Fibroblast of lung (primary cell): ENCODE data around the gene TUBB3. TPM values are rescaled to one million over a fixed set of nuclear protein-coding genes. Genes with fewer than 3 reads are reported as not detected.

Source experiments
- DNase-seq, 2 donors: peaks; one replicate each; pipeline versions ENCODE4 v3.0.0 to v3.0.0-alpha.2; 2010; ENCODE audit warnings: low read depth in 2 of 2
- H2AFZ ChIP-seq: 2 replicates; pipeline ENCODE4 v1.5.1; 2012; ENCODE audit warnings: low read length, control low read depth, inconsistent platforms
- H3K27ac ChIP-seq: 2 replicates; pipeline ENCODE4 v1.5.1; 2011; ENCODE audit warnings: low read length, control low read depth; ENCODE audit not compliant: insufficient read depth
- H3K27me3 ChIP-seq: 2 replicates; pipeline ENCODE4 v1.5.1; 2011; ENCODE audit warnings: mild to moderate bottlenecking, low read length; ENCODE audit not compliant: control insufficient read depth, insufficient read depth
- H3K36me3 ChIP-seq: 2 replicates; pipeline ENCODE4 v1.5.1; 2011; ENCODE audit warnings: low read length; ENCODE audit not compliant: control insufficient read depth, insufficient read depth
- H3K4me1 ChIP-seq: 2 replicates; pipeline ENCODE4 v1.5.1; 2011; ENCODE audit warnings: low read length; ENCODE audit not compliant: control insufficient read depth, insufficient read depth; ENCODE audit errors: extremely low read depth
- H3K4me2 ChIP-seq: 2 replicates; pipeline ENCODE4 v1.5.1; 2011; ENCODE audit warnings: low read length, control low read depth; ENCODE audit not compliant: insufficient read depth; ENCODE audit errors: extremely low read depth
- H3K4me3 ChIP-seq, 4 experiments: fragments of 200-600 bp in 1 of 4; sonication (generic) in 1 of 4; replicated peaks in 1 of 4; 2 replicates each; pipeline ENCODE4 v1.5.1; 2011 to 2016; ENCODE audit warnings: low read length in 4 of 4, low read depth in 3 of 4, mild to moderate bottlenecking in 3 of 4, control low read depth in 2 of 4, inconsistent platforms in 1 of 4, mixed read lengths in 1 of 4; ENCODE audit not compliant: insufficient read depth in 1 of 4; ENCODE audit errors: control extremely low read depth in 1 of 4
- H3K79me2 ChIP-seq: 2 replicates; pipeline ENCODE4 v1.5.1; 2012; ENCODE audit warnings: mild to moderate bottlenecking, low read length, inconsistent platforms; ENCODE audit not compliant: control insufficient read depth, insufficient read depth
- H3K9ac ChIP-seq: 2 replicates; pipeline ENCODE4 v1.5.1; 2011; ENCODE audit warnings: mild to moderate bottlenecking, low read length, control low read depth; ENCODE audit not compliant: insufficient read depth
- H3K9me3 ChIP-seq: 2 replicates; pipeline ENCODE4 v1.5.1; 2012; ENCODE audit warnings: low read depth, low read length; ENCODE audit not compliant: control insufficient read depth, insufficient read depth
- H4K20me1 ChIP-seq: 2 replicates; pipeline ENCODE4 v1.5.1; 2011; ENCODE audit warnings: low read length; ENCODE audit not compliant: control insufficient read depth, insufficient read depth; ENCODE audit errors: extremely low read depth
- CTCF ChIP-seq, 2 donors: IDR thresholded peaks in 1 of 2; conservative IDR thresholded peaks in 1 of 2; 1 replicate in 1 of 2; 2 replicates in 1 of 2; pipeline ENCODE4 v1.5.1; 2011 to 2012; ENCODE audit warnings: low read length in 2 of 2, control low read depth in 1 of 2, inconsistent platforms in 1 of 2, low read depth in 1 of 2, mild to moderate bottlenecking in 1 of 2
- EZH2 ChIP-seq: IDR thresholded peaks from 2 replicates; pipeline ENCODE4 v1.5.1; 2012; ENCODE audit warnings: low read length, control low read depth, mild to moderate bottlenecking; ENCODE audit errors: missing control alignments
- polyA plus RNA-seq, 2 donors: library from polyadenylated mRNA; depleted of rRNA in 1 of 2; stranded (reverse) in 1 of 2; unstranded in 1 of 2; fragments of >200 nt; gene quantifications; 2 replicates each; pipeline ENCODE4 v1.2.1, GENCODE V29; 2011 to 2012; ENCODE audit warnings: missing spikeins in 1 of 2
- total RNA-seq: library from RNA; depleted of rRNA; stranded (reverse); fragments of >200 nt; gene quantifications from 2 replicates; pipeline ENCODE4 v1.2.1, GENCODE V29; 2014

The TUBB3 gene
- total and polyA plus RNA-seq, 2 donors (not counting 1 experiment from before 2014, with no cell fraction given), result 134 to 294 TPM

- H3K79me2 ChIP-seq, result no peaks in the 10 kb centered on the region
- DNase-seq, result no peak
- no peak overlapping the region for H3K27ac ChIP-seq
- H3K9ac ChIP-seq, result no peak overlapping the region
- no peaks in the 10 kb centered on the region for H4K20me1 ChIP-seq
- no peak overlapping the region for H3K4me3 ChIP-seq
- no peaks in the 10 kb centered on the region for H3K9me3 ChIP-seq
- H3K4me2 ChIP-seq, result no peak overlapping the region
- TF ChIP-seq EZH2, result no peak
- TF ChIP-seq CTCF (conservative IDR thresholded peaks at IDR 0.05 in 1 of 2, IDR thresholded peaks at IDR 0.05 in 1 of 2; ENCODE audit: low read depth in 1 of 2, low read length in 2 of 2), result no peak
- no peak overlapping the region for H2AFZ ChIP-seq
- H3K36me3 ChIP-seq, result peaks cover 45% of the 10 kb centered on the region
- H3K27me3 ChIP-seq, result no peaks in the 10 kb centered on the region
- no peaks in the 10 kb centered on the region for H3K4me1 ChIP-seq
Measured at GRCh38 chr16:89902980-89903379, 20.2 kb upstream of the TUBB3 start.

- no peak overlapping the region for H3K4me2 ChIP-seq
- H3K36me3 ChIP-seq, result peaks cover 43% of the 10 kb centered on the region
- DNase-seq, result no peak
- no peaks in the 10 kb centered on the region for H3K9me3 ChIP-seq
- no peak overlapping the region for H2AFZ ChIP-seq
- no peaks in the 10 kb centered on the region for H3K27me3 ChIP-seq
- no peak overlapping the region for H3K9ac ChIP-seq
- H3K79me2 ChIP-seq, result no peaks in the 10 kb centered on the region
- no peaks in the 10 kb centered on the region for H3K4me1 ChIP-seq
- H3K27ac ChIP-seq, result no peak overlapping the region
- no peaks in the 10 kb centered on the region for H4K20me1 ChIP-seq
- no peak for TF ChIP-seq EZH2
- TF ChIP-seq CTCF (conservative IDR thresholded peaks at IDR 0.05 in 1 of 2, IDR thresholded peaks at IDR 0.05 in 1 of 2; ENCODE audit: low read depth in 1 of 2, low read length in 2 of 2), result no peak
- no peak overlapping the region for H3K4me3 ChIP-seq
Measured at GRCh38 chr16:89903908-89904515, 19.1 kb upstream of the TUBB3 start.

DNA sequence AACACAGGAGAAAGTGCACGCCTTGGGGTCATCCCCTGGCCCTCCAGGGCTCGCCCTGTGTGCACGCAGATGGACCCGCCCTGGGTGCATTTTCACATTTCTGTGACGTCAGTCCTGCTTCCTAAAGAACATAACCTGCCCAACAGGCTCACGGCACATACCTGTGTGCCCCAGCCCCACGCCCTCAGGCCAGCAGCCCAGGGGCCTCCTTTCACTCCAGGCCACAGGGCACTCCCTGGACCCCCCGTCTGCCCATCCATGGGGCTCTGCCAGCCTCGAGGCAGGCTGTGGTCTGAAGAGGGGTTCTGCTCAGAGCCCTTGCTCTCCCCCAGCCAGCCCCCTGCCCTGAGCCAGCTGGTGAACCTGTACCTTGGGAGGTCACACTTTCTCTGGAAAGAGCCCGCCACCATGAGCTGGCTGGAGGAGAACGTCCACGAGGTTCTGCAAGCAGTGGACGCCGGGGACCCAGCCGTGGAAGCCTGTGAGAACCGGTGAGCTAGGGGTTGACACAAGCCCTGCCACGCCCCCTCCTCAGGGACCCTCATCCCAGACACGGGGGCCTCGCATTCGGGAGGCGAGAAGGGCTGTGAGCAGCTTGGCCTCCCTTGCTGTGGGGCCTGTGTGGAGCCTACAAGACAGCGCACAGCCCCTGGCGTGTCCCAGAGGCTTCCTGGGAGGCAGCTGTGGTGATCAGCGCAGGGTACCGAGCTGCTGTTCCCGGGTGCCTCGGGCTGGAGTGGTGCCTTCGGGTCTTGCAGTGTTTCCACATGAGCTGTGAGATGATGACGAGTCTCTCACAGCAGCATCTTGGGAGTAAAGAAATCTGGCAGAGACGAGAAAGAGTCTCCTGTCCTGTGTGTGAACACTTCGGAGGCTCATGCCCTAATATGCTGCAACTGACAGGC lies 18.3 kb upstream of the TUBB3 start:
- H3K79me2 ChIP-seq, result no peaks in the 10 kb centered on the region
- no peaks in the 10 kb centered on the region for H3K27me3 ChIP-seq
- H3K4me2 ChIP-seq, result no peak overlapping the region
- no peaks in the 10 kb centered on the region for H4K20me1 ChIP-seq
- peaks cover 44% of the 10 kb centered on the region for H3K36me3 ChIP-seq
- no peak overlapping the region for H3K4me3 ChIP-seq
- no peak overlapping the region for H3K27ac ChIP-seq
- H3K9ac ChIP-seq, result no peak overlapping the region
- H3K4me1 ChIP-seq, result peaks cover under 1% of the 10 kb centered on the region
- no peak for DNase-seq
- no peaks in the 10 kb centered on the region for H3K9me3 ChIP-seq
- H2AFZ ChIP-seq, result no peak overlapping the region
- no peak for TF ChIP-seq EZH2
- no peak for TF ChIP-seq CTCF (conservative IDR thresholded peaks at IDR 0.05 in 1 of 2, IDR thresholded peaks at IDR 0.05 in 1 of 2; ENCODE audit: low read depth in 1 of 2, low read length in 2 of 2)
